ENCODE results near the gene GAS6. TPM values are rescaled to one million over a fixed set of nuclear protein-coding genes. Genes with fewer than 3 reads are reported as not detected.

The GAS6 gene
- total and polyA plus RNA-seq, 2 experiments from 2014 or later: 822 to 1,035 TPM

DNA sequence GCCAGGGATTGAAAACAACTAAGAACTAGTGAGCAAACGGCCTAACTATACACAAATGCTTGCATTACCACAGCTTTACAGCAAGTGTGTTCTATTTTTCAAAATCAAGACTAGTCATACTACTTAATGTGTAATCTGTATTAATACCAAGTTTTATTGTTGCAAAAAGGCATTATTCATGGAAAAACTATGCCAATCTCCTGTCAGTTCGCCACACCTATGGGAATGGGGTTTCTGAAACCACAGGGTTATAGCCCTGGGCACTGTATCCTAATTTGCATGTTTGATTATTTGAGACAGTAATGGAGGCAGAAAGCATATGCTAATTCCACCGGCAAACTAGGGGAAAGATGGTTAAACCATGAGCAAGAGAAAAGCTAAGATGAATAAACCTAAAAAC, 14.3 kb downstream of the GAS6 start:
- Histone ChIP-seq H3K4me3 (no peak overlapping the region), H3K4me2 (ENCODE audit: unreplicated experiment) (no peak overlapping the region), H3K79me2 (ENCODE audit: insufficient read depth) (peaks cover 100% of the 10 kb centered on the region), H3F3A (ENCODE audit: insufficient read depth) (peaks cover 78% of the 10 kb centered on the region), H3K4me1 (ENCODE audit: insufficient read depth) (peaks cover 25% of the 10 kb centered on the region), H3K9me3 (ENCODE audit: low read depth) (no peaks in the 10 kb centered on the region), H4K20me1 (ENCODE audit: insufficient read depth) (peaks cover 26% of the 10 kb centered on the region), H3K9ac (no peak overlapping the region), H2AFZ (no peak overlapping the region), H3K36me3 (ENCODE audit: low read depth) (peaks cover 59% of the 10 kb centered on the region), H3K27me3 (replicated peaks; ENCODE audit: insufficient read depth) (no peaks in the 10 kb centered on the region), H3K9me2 (ENCODE audit: insufficient read depth) (no peaks in the 10 kb centered on the region), H3K27ac (peak overlapping the region; percentile 35)
- WGBS, 2 experiments (ENCODE audit: low coverage in 1 of 2, low lambda C conversion rate in 2 of 2, missing lambda C conversion rate in 2 of 2): 86 to 94% methylated on average over 3 of the region's 3 CpGs
- TF ChIP-seq EZH2 (IDR thresholded peaks at IDR 0.05; ENCODE audit: insufficient read depth, poor library complexity, severe bottlenecking) (no peak), EZH2phosphoT487 (IDR thresholded peaks at IDR 0.05; ENCODE audit: insufficient read depth, low read depth) (no peak)
- no peak for DNase-seq
- in situ Hi-C loops (cut with MboI): no loop called here

DNA sequence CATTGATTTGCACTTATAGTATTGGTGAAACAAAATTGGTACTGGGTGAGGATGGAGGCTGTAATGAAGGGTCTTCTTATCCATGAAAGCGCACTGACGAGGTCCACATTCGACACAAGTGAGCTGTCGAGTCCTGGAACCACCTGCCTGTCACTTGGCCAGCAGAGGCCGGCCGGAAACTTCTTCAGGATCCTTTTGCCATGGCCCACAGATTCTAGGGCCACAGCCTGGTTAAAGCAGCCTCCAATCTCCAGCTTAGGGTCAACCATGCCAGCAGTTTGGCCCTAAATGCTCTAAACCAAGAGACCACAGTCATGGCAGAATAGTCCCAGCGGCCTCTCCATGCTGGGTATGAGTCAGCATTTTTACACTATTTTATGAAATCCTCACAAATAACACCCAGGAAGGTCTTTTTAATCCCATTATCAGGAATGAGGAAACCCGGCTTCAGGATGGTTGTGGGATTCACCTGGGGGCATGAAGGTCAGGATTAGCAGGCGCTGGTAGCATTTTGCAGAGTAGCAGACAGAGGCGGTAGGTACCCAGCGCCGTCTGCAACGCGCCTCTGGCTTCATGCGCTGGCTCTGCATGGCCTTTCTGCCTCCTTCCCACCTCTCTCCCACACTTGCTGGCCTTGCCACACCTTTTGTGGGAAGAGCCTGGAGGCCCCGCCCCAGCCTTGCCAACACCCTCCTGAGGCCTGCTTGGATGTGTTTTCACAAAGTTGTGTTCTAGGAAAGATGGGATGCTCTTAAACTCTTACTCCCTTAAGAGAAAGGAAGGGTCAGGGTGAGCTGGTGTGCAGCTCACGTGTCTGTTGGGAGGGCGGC, 15.2 kb downstream of the GAS6 start:
- H3K79me2 ChIP-seq (ENCODE audit: insufficient read depth): peaks cover 100% of the 10 kb centered on the region
- no peaks in the 10 kb centered on the region for H3K9me3 ChIP-seq (ENCODE audit: low read depth)
- H4K20me1 ChIP-seq (ENCODE audit: insufficient read depth): peaks cover 17% of the 10 kb centered on the region
- no peak overlapping the region for H3K4me2 ChIP-seq (ENCODE audit: unreplicated experiment)
- no peaks in the 10 kb centered on the region for H3K27me3 ChIP-seq (replicated peaks; ENCODE audit: insufficient read depth)
- H3K36me3 ChIP-seq (ENCODE audit: low read depth): peaks cover 68% of the 10 kb centered on the region
- H2AFZ ChIP-seq: no peak overlapping the region
- peak overlapping the region; percentile 35; the same call in 1 of the 2 replicates for H3K27ac ChIP-seq
- 96 to 99% methylated on average over 18 of the region's 18 CpGs for WGBS, 2 experiments (ENCODE audit: low coverage in 1 of 2, low lambda C conversion rate in 2 of 2, missing lambda C conversion rate in 2 of 2)
- no peak for DNase-seq
- in situ Hi-C loops (cut with MboI): no loop called here
- no peaks in the 10 kb centered on the region for H3K9me2 ChIP-seq (ENCODE audit: insufficient read depth)
- peaks cover 19% of the 10 kb centered on the region for H3K4me1 ChIP-seq (ENCODE audit: insufficient read depth)
- TF ChIP-seq EZH2 (IDR thresholded peaks at IDR 0.05; ENCODE audit: insufficient read depth, poor library complexity, severe bottlenecking) (no peak), EZH2phosphoT487 (IDR thresholded peaks at IDR 0.05; ENCODE audit: insufficient read depth, low read depth) (no peak)
- H3F3A ChIP-seq (ENCODE audit: insufficient read depth): peaks cover 76% of the 10 kb centered on the region
- no peak overlapping the region for H3K9ac ChIP-seq
- no peak overlapping the region for H3K4me3 ChIP-seq

DNA sequence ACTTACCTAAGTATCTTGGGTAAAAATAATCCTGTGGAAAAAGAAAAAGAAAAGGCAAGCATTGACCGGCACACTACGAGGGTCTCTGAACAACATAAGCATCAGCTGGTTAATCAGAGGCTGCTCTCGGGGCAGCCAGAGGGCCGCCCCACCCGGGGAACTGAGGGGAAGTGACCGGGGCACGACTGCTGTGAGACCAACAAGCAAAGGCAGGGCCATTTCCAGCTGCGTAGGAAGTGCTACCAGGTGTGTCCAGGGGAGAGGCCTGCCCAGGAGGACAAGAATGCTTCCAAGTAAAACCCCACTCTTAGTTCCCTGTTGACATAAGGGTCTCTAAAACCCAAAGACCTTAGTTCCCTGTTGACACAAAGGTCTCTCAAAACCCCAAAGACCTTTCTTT, 15.9 kb downstream of the GAS6 start:
- Histone ChIP-seq H3K9me2 (ENCODE audit: insufficient read depth) (no peaks in the 10 kb centered on the region), H2AFZ (no peak overlapping the region), H4K20me1 (ENCODE audit: insufficient read depth) (peaks cover 17% of the 10 kb centered on the region), H3K79me2 (ENCODE audit: insufficient read depth) (peaks cover 100% of the 10 kb centered on the region), H3K9ac (no peak overlapping the region), H3K27ac (0 out of 2 replicates have a peak overlapping the region, but pooled peaks have one; percentile 35), H3K36me3 (ENCODE audit: low read depth) (peaks cover 67% of the 10 kb centered on the region), H3K4me3 (no peak overlapping the region), H3K27me3 (replicated peaks; ENCODE audit: insufficient read depth) (no peaks in the 10 kb centered on the region), H3F3A (ENCODE audit: insufficient read depth) (peaks cover 70% of the 10 kb centered on the region), H3K4me2 (ENCODE audit: unreplicated experiment) (peak overlapping the region; percentile 1), H3K9me3 (ENCODE audit: low read depth) (no peaks in the 10 kb centered on the region), H3K4me1 (ENCODE audit: insufficient read depth) (peaks cover 15% of the 10 kb centered on the region; the same call in 1 of the 2 replicates)
- in situ Hi-C loops (cut with MboI): no loop called here
- 96% methylated on average over 8 of the region's 8 CpGs for WGBS, 2 experiments (ENCODE audit: low coverage in 1 of 2, low lambda C conversion rate in 2 of 2, missing lambda C conversion rate in 2 of 2)
- no peak for DNase-seq
- TF ChIP-seq EZH2 (IDR thresholded peaks at IDR 0.05; ENCODE audit: insufficient read depth, poor library complexity, severe bottlenecking) (no peak), EZH2phosphoT487 (IDR thresholded peaks at IDR 0.05; ENCODE audit: insufficient read depth, low read depth) (no peak)

DNA sequence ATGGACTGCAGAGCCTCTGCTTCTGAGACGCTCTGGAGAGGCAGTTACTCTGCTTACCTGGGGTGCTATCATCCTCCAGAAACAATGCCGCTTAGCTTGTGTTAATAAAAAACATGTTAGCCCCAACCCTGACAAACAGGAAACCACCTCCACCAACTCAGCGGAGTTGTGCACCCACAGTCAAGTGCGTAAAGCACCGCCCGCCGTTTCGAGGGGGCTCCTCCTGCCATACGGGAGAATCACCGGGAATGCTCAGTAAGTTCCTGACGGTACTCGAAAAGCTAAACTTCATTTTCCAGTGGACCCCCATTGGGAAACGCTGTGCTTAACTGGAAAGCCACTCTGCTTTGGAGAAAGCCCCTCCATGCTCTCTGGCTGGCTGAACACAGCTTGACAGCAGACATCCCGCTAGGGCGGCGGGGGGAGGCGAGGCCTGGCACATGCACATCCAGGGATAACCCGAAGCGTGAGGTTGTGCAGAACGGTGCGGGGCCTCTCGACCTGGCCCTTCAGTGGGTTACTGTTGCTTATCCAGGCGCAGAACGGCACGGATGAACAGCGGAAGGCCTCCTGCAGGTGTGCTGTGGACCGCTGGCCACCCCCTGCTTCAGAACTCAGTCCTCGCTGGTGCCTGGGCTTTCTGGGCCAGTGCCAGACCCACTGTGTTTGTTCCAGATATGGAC, 17.1 kb downstream of the GAS6 start:
- H4K20me1 ChIP-seq (ENCODE audit: insufficient read depth): peaks cover 17% of the 10 kb centered on the region
- 95% methylated on average over 28 of the region's 28 CpGs for WGBS, 2 experiments (ENCODE audit: low coverage in 1 of 2, low lambda C conversion rate in 2 of 2, missing lambda C conversion rate in 2 of 2)
- H3K36me3 ChIP-seq (ENCODE audit: low read depth): peaks cover 75% of the 10 kb centered on the region

More for the DNA sequence above, 17.1 kb downstream of the GAS6 start:
- peaks cover 15% of the 10 kb centered on the region; the same call in 1 of the 2 replicates for H3K4me1 ChIP-seq (ENCODE audit: insufficient read depth)
- peaks cover 71% of the 10 kb centered on the region for H3F3A ChIP-seq (ENCODE audit: insufficient read depth)
- TF ChIP-seq EZH2phosphoT487 (IDR thresholded peaks at IDR 0.05; ENCODE audit: insufficient read depth, low read depth) (no peak), EZH2 (IDR thresholded peaks at IDR 0.05; ENCODE audit: insufficient read depth, poor library complexity, severe bottlenecking) (no peak)
- DNase-seq: no peak
- no peaks in the 10 kb centered on the region for H3K9me2 ChIP-seq (ENCODE audit: insufficient read depth)
- no peak overlapping the region for H3K4me2 ChIP-seq (ENCODE audit: unreplicated experiment)
- no peak overlapping the region for H3K9ac ChIP-seq
- peaks cover 100% of the 10 kb centered on the region for H3K79me2 ChIP-seq (ENCODE audit: insufficient read depth)
- no peak overlapping the region for H3K4me3 ChIP-seq
- no peaks in the 10 kb centered on the region for H3K27me3 ChIP-seq (replicated peaks; ENCODE audit: insufficient read depth)
- H3K9me3 ChIP-seq (ENCODE audit: low read depth): no peaks in the 10 kb centered on the region
- H3K27ac ChIP-seq: no peak overlapping the region
- H2AFZ ChIP-seq: no peak overlapping the region
- in situ Hi-C loops (cut with MboI): no loop called here

Data from GM23248 (cell line).